Epithelial cell of proximal tubule (primary cell): ENCODE results near the gene L3MBTL4. TPM values are rescaled to one million over a fixed set of nuclear protein-coding genes. Genes with fewer than 3 reads are reported as not detected.

Experiments
- DNase-seq: peaks from one replicate; pipeline ENCODE4 v3.0.0-alpha.2; 2011; ENCODE audit warnings: low read depth
- H3K4me3 ChIP-seq: 2 replicates; pipeline ENCODE4 v1.5.1; 2011; ENCODE audit warnings: low read depth, mild to moderate bottlenecking, low read length
- total RNA-seq: library from RNA; depleted of rRNA; stranded (reverse); fragments of >200 nt; gene quantifications from 2 replicates; pipeline ENCODE4 v1.2.3, GENCODE V29; 2015
- TF ChIP-seq, protein P1 (sequence below): conservative IDR thresholded peaks from 2 replicates; pipeline ENCODE4 v1.5.1; 2012; ENCODE audit warnings: low read depth, mild to moderate bottlenecking, low read length

The L3MBTL4 gene
- total RNA-seq, 1 donor from 2014 or later = 4.0 TPM

DNA sequence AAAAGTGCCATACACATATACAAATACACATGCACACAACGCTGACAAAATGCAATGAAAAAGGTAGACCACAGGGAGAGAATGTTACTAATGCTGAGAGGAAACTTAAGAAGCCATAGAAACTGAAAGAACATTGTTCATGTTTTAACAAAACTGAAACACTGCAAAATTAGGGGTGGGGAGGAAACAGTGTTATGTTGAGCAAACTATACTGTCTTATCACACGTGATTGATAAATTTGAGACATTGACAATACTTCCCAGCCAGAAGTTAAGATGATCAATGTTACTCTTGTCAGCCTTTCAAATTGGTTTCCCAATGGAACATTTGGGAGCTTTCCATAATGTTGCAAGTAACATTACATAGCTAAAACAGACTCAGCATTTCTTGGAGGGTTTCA lies 165.5 kb downstream of the L3MBTL4 start:
- no peak for DNase-seq
- no peak overlapping the region for H3K4me3 ChIP-seq
- TF ChIP-seq, protein P1, sequence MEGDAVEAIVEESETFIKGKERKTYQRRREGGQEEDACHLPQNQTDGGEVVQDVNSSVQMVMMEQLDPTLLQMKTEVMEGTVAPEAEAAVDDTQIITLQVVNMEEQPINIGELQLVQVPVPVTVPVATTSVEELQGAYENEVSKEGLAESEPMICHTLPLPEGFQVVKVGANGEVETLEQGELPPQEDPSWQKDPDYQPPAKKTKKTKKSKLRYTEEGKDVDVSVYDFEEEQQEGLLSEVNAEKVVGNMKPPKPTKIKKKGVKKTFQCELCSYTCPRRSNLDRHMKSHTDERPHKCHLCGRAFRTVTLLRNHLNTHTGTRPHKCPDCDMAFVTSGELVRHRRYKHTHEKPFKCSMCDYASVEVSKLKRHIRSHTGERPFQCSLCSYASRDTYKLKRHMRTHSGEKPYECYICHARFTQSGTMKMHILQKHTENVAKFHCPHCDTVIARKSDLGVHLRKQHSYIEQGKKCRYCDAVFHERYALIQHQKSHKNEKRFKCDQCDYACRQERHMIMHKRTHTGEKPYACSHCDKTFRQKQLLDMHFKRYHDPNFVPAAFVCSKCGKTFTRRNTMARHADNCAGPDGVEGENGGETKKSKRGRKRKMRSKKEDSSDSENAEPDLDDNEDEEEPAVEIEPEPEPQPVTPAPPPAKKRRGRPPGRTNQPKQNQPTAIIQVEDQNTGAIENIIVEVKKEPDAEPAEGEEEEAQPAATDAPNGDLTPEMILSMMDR = no peak

GRCh38 chr18:6248017-6248416 lies 166.7 kb downstream of the L3MBTL4 start:
- H3K4me3 ChIP-seq = no peak overlapping the region
- no peak for DNase-seq
- TF ChIP-seq, protein P1 = no peak

DNA sequence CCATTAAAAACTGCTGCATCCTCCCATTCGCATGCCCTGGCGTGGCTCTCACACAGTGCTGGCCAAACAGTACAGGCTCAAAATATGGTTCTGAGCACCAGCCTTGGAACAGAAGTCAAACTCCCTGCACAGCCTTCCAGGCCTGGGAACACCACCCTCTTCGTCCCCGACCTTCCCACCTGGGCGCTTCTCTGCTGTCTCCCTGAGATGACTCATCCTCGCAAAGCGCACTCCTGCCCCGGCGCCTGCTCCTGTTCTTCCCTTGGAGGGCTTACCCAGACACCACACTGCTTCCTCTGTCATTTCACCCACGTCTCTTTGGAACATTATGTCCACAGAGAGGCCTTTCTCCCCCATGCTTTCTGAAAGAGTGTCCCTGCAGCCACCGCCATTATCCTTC lies 172.7 kb downstream of the L3MBTL4 start:
- TF ChIP-seq, protein P1 = no peak

GRCh38 chr18:6239716-6240115 lies 175.0 kb downstream of the L3MBTL4 start:
- TF ChIP-seq, protein P1 = no peak
- no peak for DNase-seq

More for the DNA sequence above, 172.7 kb downstream of the L3MBTL4 start:
- H3K4me3 ChIP-seq = no peak overlapping the region
- DNase-seq = no peak

DNA sequence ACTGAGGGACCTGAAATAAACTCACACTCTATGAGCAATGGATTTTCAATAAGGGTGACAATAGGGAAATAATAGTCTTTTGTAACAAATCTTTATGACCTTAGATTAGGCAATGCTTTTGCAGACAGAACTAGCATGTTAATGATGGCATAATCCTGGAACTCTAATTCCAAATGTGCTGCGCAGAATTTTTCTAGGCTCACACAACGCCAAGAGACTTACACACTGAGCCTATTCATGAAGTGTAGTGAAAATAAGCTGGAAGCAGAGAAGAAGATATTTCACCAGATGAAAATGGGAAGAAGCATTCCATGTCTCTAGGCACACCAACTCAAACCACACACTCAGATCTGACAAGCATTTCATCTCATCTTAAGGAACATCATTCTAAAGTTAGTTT lies 178.5 kb downstream of the L3MBTL4 start:
- no peak for DNase-seq
- no peak overlapping the region for H3K4me3 ChIP-seq
- TF ChIP-seq, protein P1 = no peak

More at GRCh38 chr18:6239716-6240115, 175.0 kb downstream of the L3MBTL4 start:
- H3K4me3 ChIP-seq = no peak overlapping the region

DNA sequence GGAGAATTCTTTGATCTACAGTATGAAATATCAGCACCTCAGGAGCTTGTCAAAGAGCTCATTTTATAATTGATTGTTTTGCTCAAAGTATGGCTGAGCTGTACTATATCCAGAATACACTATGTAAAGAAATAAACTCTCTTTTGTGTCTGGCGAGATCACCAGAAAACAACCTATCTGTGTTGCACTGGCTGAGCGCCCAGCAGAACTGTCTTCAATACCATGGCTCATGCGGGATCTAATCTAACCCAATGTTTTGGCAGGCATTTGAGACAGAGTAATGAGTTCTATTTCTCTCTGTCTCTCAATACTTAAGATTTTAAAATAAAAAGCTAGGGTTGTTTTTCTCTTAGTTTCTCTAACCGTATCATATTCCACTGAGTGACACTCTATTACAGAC lies 192.4 kb downstream of the L3MBTL4 start:
- DNase-seq = no peak
- TF ChIP-seq, protein P1 = no peak
- no peak overlapping the region for H3K4me3 ChIP-seq

DNA sequence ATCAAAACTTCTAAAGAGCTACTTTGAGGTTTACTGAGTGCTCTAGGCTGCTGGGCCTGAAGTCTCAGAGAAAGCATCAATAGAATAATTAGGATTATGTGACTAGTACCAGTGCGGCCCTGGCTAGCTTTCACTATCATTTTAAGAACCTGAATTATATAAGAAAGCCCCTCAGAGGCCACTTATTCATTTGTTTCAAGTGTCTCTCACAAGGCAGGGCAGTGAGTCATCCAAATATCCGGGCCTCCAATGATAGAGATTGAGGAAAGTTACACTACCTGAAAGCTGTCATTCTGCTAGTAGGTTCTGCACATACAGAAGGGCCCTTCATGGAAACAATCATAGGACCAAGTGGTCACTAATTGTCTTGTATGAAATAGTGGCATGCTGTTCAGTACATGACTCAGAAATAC lies 193.1 kb downstream of the L3MBTL4 start:
- no peak overlapping the region for H3K4me3 ChIP-seq
- DNase-seq = no peak
- TF ChIP-seq, protein P1 = no peak
